HG03135 (cell line): ENCODE data around the gene OR5AU1.

Experiments used
- ATAC-seq: cut with Tn5 transposase; IDR thresholded peaks from one replicate; pipeline ENCODE4 v1.9.1; 2021; ENCODE audit warnings: mild to moderate bottlenecking, moderate library complexity; ENCODE audit not compliant: unreplicated experiment

OR5AU1 gene

DNA sequence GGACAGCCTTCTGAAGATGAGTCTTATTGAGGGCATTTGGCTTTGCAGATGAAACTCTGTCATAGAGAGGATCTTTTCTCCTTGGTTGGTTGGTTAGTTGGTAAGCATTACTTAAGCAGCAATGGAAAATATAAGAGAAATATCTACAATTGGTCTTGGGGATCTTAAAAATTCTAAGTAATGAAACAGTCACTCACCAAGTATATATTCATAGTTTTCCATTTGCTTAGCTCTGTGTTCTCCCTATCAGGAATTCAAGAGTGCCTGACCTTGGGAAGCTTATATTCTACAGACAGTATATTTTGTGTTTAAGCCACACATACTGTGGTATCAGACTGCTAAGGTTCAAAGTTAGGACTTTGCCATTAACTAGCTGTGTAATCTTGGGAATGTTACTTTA, at the start of gene OR5AU1:
OR5AU1 (minus strand) TSS at position 101 of the 400 bp plus-strand sequence. CDS start 191 bp downstream, outside the sequence.
- ATAC-seq, result no peak

DNA sequence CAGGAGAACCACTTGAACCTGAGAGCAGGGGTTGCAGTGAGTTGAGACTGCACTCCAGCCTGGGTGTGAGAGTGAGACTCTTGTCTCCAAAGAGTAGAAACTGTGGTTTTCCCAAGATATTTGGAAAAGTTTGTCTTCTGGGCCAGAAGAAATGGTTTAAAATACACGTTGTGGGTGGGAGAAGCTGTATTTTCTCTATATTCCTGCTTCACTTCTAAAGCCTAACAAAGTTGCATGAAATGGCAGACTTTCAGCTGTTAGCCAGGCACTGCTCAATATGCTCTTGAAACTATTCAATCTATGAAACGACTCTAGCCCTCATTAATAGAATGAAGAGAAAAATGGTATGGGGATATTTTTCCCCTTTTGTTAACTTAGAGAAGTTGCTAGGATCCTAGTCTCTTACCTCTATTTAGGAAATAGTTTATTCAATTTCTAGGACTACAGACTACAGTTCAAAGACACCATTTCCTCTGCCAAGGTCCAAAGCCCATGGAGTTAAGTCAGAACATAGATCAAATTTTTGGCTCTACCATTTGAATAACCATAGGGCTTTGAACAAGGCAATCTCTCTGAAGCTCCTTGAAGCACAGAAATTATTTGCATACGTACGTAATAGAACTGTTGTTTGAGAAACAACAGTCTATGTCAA, 49.3 kb upstream of the OR5AU1 start:
- ATAC-seq, result no peak

DNA sequence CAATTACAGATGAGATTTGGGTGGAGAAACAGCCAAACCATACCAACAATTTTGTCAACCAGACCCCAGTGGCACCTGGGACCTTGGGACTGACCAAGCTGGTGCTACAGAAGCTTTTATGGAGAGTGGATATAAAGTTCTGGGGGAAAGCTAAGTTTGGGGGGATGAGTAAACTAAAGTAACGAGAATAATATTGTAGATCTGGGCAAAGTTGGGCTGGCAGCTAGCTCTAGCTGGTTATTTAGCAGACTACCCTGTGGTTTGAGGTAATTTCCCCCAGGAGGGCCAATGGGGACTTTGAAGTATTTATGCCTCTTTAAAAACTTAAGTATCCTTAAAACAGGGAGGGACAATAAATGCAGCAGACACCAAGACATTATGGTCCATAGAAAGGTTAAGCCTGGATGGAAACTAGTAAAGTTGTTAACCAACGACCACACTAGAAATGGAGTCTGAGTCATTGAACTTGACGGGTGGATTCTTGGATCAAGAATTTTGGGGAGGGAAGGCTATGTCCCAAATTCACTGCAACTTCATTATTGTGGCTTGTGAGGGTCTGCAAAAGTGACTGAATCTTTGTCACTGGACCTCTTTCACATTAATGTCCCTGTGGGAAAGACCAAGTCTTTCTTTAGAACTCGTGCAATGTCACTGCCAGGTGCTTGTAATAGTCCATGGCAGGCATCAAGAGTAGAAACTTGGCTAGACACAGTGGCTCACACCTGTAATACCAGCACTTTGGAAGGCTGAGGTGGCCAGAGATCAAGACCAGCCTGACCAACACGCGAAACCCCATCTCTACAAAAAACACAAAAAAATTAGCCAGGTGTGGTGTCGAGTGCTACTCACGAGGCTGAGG, 48.5 kb upstream of the OR5AU1 start:
- ATAC-seq, result no peak

DNA sequence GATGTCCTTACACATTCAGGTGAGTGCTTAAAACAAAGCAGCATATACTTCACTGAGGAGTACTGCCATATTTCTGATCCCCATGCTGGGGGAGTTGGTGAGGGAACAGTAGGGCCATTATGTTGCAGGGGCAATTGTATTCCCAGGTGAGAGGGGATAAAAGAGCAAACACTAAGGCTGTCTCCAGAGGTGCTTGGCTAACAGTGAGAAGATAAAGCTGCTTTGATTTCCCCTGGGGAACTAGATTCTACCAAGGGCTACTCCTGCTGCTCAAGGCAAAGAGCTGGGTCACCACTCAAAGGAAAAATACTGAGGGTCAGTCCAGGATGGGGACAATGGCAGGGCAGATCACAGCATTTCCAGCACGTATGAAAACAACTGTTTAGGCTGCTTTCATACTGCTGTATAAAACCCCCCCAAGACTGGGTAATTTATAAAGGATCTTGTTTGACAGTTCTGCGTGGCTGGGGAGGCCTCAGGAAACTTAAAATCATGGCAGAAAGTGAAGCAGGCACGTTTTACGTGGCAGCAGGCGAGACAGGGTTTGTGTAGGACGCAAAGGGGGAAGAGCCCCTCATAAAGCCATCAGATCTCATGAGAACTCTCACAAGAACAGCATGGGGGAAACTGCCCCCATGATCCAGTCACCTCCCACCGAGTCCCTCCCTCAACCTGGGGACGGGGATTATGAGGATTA, 47.8 kb upstream of the OR5AU1 start:
- ATAC-seq, result no peak

- no peak for ATAC-seq
Measured at GRCh38 chr14:21202463-21203358, 46.8 kb upstream of the OR5AU1 start.

- ATAC-seq, result no peak
Measured at GRCh38 chr14:21201732-21202462, 46.0 kb upstream of the OR5AU1 start.

DNA sequence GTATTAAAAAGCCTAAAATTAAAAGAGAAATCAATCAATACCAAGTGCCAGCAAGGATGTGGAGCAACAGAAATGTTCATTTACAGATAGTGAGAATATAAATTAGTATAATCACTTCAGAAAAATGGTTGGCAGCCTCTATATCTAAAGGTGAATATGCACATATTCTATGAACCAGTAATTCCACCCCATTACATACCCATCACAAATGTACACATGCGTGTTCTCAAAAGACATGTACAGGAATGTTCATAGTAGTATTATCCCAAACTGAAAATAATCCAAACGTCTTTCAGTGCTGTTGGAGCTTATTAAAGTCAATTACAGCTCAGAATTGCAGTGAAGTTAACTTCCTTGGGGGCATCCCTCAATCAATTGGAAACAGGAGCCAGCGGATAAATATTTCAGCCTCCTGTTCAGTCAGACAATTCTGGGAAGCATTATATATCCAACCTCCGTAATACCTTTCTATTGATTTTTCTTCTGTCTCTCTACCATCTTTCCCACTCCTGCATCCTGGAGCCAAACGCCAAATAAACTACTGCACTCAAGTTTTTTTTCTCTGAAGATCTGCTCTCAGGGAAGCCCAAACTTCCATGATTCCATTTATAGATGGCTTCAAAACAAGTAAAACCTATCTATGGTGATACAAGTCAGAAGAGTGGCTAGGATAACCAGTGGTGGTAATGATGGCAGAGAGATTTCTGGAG, 45.0 kb upstream of the OR5AU1 start:
- no peak for ATAC-seq

- no peak for ATAC-seq
Measured at GRCh38 chr14:21199611-21200560, 44.0 kb upstream of the OR5AU1 start.

- ATAC-seq, result no peak
Measured at GRCh38 chr14:21197418-21198205, 41.7 kb upstream of the OR5AU1 start.

GRCh38 chr14:21194597-21194996, 38.7 kb upstream of the OR5AU1 start:
- no peak for ATAC-seq

GRCh38 chr14:21192875-21193535, 37.1 kb upstream of the OR5AU1 start:
- no peak for ATAC-seq

- ATAC-seq, result no peak
Measured at GRCh38 chr14:21192447-21192822, 36.6 kb upstream of the OR5AU1 start.

GRCh38 chr14:21191809-21192446, 36.1 kb upstream of the OR5AU1 start:
- no peak for ATAC-seq

- no peak for ATAC-seq
Measured at GRCh38 chr14:21191261-21191808, 35.5 kb upstream of the OR5AU1 start.

DNA sequence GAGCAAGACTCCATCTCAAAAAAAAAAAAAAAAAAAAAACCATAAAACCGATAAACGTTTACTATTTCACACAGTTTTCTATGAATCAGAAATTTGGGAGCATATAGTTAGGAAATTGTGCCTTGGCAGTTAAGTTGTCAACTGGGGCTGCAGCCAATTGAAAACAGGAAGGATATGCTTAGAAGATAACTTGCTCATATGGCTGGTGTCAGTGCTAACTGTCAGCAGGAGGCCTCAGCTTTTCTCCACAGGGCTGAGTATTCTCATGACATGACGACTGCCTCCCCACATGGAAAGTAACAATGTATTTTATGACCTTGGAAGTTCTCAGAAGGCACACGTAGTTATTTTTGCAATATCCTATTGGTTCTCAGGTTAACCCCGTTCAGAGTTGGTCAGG, 29.6 kb upstream of the OR5AU1 start:
- ATAC-seq, result no peak

- no peak for ATAC-seq
Measured at GRCh38 chr14:21184254-21184653, 28.4 kb upstream of the OR5AU1 start.
